ENCODE results near the gene HCN4. TPM values are rescaled to one million over a fixed set of nuclear protein-coding genes. Genes with fewer than 3 reads are reported as not detected.

The HCN4 gene
- total and polyA plus RNA-seq, 2 experiments from 2014 or later, result 0.27 to 0.40 TPM

DNA sequence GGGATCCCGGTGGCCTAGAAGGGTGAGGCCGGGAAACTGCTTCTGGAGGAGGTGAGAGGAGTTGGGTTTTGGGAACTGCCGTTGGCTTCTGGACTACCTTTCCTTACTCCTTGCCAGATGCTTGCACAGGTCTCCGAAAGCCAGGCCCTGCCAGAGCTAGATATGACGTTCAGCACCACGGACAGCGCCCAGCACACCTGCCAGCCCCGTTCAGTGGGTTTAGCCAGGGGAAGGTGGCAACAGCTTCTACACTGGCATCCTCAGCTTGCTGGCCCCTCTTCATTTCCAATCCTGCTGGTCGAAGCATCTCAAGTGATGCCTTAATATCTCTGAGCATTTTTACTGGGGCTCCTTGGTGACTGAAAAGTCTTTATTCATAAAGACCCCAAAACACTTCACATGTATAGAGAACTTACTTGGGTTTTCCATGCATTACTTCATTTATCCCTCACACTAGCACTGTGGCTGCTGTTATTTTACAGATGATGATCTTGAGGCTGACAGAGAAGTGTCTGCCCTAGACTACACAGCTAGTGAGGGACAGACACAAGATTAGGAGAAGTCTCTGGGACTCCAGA lies 21.9 kb downstream of the HCN4 start:
- no peaks in the 10 kb centered on the region for H3K36me3 ChIP-seq (replicated peaks; ENCODE audit: insufficient read depth, low read depth)
- H2AFZ ChIP-seq, result no peak overlapping the region
- H3K9me3 ChIP-seq (ENCODE audit: low read depth), result no peaks in the 10 kb centered on the region
- WGBS (ENCODE audit: low lambda C conversion rate, missing lambda C conversion rate), result 31% methylated on average over 9 of the region's 9 CpGs
- no peak for TF ChIP-seq EZH2phosphoT487 (IDR thresholded peaks at IDR 0.05; ENCODE audit: low read depth, severe bottlenecking, unreplicated experiment)
- TF ChIP-seq EZH2 (IDR thresholded peaks at IDR 0.05; ENCODE audit: borderline replicate concordance), result no peak
- TF ChIP-seq, protein P1, sequence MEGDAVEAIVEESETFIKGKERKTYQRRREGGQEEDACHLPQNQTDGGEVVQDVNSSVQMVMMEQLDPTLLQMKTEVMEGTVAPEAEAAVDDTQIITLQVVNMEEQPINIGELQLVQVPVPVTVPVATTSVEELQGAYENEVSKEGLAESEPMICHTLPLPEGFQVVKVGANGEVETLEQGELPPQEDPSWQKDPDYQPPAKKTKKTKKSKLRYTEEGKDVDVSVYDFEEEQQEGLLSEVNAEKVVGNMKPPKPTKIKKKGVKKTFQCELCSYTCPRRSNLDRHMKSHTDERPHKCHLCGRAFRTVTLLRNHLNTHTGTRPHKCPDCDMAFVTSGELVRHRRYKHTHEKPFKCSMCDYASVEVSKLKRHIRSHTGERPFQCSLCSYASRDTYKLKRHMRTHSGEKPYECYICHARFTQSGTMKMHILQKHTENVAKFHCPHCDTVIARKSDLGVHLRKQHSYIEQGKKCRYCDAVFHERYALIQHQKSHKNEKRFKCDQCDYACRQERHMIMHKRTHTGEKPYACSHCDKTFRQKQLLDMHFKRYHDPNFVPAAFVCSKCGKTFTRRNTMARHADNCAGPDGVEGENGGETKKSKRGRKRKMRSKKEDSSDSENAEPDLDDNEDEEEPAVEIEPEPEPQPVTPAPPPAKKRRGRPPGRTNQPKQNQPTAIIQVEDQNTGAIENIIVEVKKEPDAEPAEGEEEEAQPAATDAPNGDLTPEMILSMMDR (IDR thresholded peaks at IDR 0.05; ENCODE audit: poor library complexity), result no peak
- H4K20me1 ChIP-seq (ENCODE audit: insufficient read depth, poor library complexity, severe bottlenecking), result no peaks in the 10 kb centered on the region
- no peak overlapping the region for H3K4me2 ChIP-seq
- H3K27ac ChIP-seq, result no peak overlapping the region
- H3K27me3 ChIP-seq, result no peaks in the 10 kb centered on the region
- no peak overlapping the region for H3K4me3 ChIP-seq
- H3K4me1 ChIP-seq (ENCODE audit: insufficient read depth), result no peaks in the 10 kb centered on the region
- DNase-seq (ENCODE audit: low spot score), result peak; percentile 88
- H3K9me2 ChIP-seq (replicated peaks; ENCODE audit: insufficient read depth), result no peaks in the 10 kb centered on the region
- no peaks in the 10 kb centered on the region for H3K79me2 ChIP-seq

DNA sequence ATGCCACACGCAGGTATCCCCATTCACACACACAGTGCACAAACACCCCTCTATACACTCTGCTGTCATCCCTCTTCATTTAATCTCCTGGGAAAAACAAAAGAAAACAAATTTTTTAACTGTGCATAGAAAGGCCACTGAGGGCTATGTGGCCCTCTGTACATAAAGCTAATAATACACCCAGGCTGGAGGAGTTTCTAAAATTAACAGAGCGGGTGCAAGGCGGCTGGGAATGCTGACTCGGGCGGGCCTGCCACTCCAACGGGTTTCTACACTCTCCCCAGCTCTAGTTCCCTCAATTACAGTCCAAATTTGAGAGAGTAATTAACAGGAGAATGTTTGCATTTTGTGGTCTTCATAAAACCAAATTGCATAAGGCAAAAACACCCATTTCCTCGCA lies 23.1 kb downstream of the HCN4 start:
- no peak overlapping the region for H2AFZ ChIP-seq
- H3K4me1 ChIP-seq (ENCODE audit: insufficient read depth), result no peaks in the 10 kb centered on the region
- H3K9me3 ChIP-seq (ENCODE audit: low read depth), result no peaks in the 10 kb centered on the region
- no peaks in the 10 kb centered on the region for H3K27me3 ChIP-seq
- no peaks in the 10 kb centered on the region for H4K20me1 ChIP-seq (ENCODE audit: insufficient read depth, poor library complexity, severe bottlenecking)
- H3K27ac ChIP-seq, result no peak overlapping the region
- no peak overlapping the region for H3K4me3 ChIP-seq
- WGBS (ENCODE audit: low lambda C conversion rate, missing lambda C conversion rate), result 83% methylated on average over 7 of the region's 7 CpGs
- no peaks in the 10 kb centered on the region for H3K36me3 ChIP-seq (replicated peaks; ENCODE audit: insufficient read depth, low read depth)
- no peak overlapping the region for H3K4me2 ChIP-seq
- no peaks in the 10 kb centered on the region for H3K79me2 ChIP-seq
- no peaks in the 10 kb centered on the region for H3K9me2 ChIP-seq (replicated peaks; ENCODE audit: insufficient read depth)
- no peak for DNase-seq (ENCODE audit: low spot score)
- no peak for TF ChIP-seq EZH2phosphoT487 (IDR thresholded peaks at IDR 0.05; ENCODE audit: low read depth, severe bottlenecking, unreplicated experiment)
- TF ChIP-seq, protein P1 (IDR thresholded peaks at IDR 0.05; ENCODE audit: poor library complexity), result no peak
- TF ChIP-seq EZH2 (IDR thresholded peaks at IDR 0.05; ENCODE audit: borderline replicate concordance), result no peak

DNA sequence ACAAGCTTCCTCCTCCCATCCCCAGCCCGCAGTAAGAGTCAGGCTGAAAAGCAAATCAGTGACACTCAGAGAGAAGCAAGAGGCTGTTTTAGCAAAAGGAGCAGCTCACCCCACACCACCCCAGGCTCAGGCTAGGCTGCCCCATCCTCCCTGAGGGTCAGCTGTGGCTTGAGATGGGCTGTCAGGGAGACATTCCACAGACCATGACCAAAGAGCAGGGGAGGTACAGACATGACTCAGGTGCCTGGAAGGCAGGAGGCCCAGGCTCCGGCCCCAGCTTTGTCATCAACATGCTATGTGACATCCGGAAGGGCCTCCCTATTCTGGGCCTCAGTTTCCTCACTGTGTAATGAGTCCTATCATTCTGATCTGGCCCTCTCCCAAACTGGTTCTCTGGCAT lies 24.7 kb downstream of the HCN4 start:
- 61% methylated on average over 3 of the region's 3 CpGs for WGBS (ENCODE audit: low lambda C conversion rate, missing lambda C conversion rate)
- Histone ChIP-seq H3K9me3 (ENCODE audit: low read depth) (no peaks in the 10 kb centered on the region), H3K27ac (no peak overlapping the region), H3K4me1 (ENCODE audit: insufficient read depth) (no peaks in the 10 kb centered on the region), H3K9me2 (replicated peaks; ENCODE audit: insufficient read depth) (no peaks in the 10 kb centered on the region), H4K20me1 (ENCODE audit: insufficient read depth, poor library complexity, severe bottlenecking) (no peaks in the 10 kb centered on the region), H3K36me3 (replicated peaks; ENCODE audit: insufficient read depth, low read depth) (no peaks in the 10 kb centered on the region), H3K4me3 (no peak overlapping the region), H3K79me2 (no peaks in the 10 kb centered on the region), H3K4me2 (no peak overlapping the region), H2AFZ (no peak overlapping the region), H3K27me3 (no peaks in the 10 kb centered on the region)
- TF ChIP-seq EZH2 (IDR thresholded peaks at IDR 0.05; ENCODE audit: borderline replicate concordance) (no peak), EZH2phosphoT487 (IDR thresholded peaks at IDR 0.05; ENCODE audit: low read depth, severe bottlenecking, unreplicated experiment) (no peak)
- TF ChIP-seq, protein P1 (IDR thresholded peaks at IDR 0.05; ENCODE audit: poor library complexity), result no peak
- no peak for DNase-seq (ENCODE audit: low spot score)
